TTC549 (cell line): Measurements from ENCODE around the gene STXBP5.
A peak's percentile ranks its signal among the peaks of the same experiment; 100 is the strongest.

ENCODE experiments used
- FAIRE-seq: peaks from 2 replicates; lab custom pipeline; 2012; peaks lifted over from hg19 to GRCh38; lab: Jason Lieb, UNC

The STXBP5 gene

DNA sequence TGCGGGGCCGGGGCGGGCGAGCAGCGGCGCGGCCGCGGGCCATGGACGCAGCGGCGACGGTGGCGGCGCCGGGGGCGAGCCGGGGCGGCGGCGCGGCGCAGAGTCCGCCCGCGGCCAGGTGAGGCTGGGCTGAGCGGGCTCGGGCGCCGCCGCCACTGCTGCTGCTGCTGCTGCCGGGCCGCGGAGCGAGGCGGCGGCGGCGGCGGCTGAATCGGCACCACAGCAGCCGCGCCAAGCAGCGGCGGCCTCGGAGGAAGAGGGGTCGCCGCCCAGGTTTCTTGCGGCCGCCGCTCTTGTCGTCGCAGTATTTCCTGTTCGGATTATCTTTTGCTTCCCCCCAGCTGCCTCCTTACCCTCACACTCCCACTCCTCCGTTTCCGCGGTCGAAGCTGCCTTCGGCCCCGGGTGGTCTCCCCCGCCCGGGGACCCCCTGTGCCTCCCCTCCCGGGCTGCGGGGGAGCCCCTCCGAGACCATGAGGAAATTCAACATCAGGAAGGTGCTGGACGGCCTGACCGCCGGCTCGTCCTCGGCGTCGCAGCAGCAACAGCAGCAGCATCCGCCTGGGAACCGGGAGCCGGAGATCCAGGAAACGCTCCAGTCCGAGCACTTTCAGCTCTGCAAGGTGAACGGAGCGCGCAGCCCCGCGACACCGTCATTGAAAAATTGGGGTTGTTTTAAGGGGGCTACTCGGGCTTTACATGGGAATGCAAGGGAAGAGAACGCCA, at the start of gene STXBP5:
STXBP5 (plus strand) TSS at position 358 of the 726 bp plus-strand sequence; CDS start at position 474, 116 bp downstream.
- no peak for FAIRE-seq

GRCh38 chr6:147154454-147154853, 49.8 kb upstream of the STXBP5 start:
- no peak for FAIRE-seq

- FAIRE-seq: no peak
Observed at GRCh38 chr6:147156218-147156617, 48.0 kb upstream of the STXBP5 start.

GRCh38 chr6:147156799-147157382, 47.3 kb upstream of the STXBP5 start:
- no peak for FAIRE-seq

GRCh38 chr6:147157930-147158329, 46.3 kb upstream of the STXBP5 start:
- FAIRE-seq: peak; percentile 7

DNA sequence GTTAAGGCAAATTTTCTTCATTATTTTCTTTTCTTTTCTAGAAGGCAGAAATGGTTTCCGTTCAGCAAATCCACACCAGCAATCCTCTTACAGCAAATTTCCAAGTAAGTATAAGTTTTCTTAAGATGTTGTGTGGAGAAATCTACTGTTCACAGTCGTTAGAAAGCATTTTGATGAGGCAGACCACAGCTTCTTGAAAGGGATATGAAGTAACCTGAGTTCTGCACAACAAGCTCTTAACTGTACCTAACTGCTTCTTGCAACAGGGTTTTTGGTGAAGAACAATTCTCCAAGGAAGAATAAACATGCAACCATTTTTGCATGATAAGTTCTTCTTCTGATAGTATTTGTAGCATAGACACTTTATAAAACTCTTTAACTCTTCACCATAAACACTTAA, 45.3 kb upstream of the STXBP5 start:
- FAIRE-seq: no peak

- FAIRE-seq: no peak
Observed at GRCh38 chr6:147159536-147160374, 44.5 kb upstream of the STXBP5 start.

DNA sequence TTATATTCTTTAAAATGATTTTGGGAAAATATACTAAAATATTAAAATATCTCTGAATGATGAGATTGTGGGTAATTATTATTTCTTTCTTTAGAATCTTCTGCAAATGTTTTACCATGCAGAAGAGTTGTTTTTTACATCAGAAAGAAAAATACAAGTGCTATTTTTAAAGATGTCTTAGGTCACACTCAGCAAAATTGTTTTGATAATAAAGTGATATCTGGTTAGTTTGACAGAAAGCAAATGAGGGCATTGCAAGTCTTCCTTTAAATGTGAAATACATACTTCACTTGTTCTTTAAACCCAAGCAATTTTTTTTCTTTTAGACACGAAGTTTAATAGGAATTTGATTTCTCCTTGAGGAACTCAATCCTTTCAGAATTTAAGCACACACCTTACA, 43.6 kb upstream of the STXBP5 start:
- peak; percentile 39 for FAIRE-seq

DNA sequence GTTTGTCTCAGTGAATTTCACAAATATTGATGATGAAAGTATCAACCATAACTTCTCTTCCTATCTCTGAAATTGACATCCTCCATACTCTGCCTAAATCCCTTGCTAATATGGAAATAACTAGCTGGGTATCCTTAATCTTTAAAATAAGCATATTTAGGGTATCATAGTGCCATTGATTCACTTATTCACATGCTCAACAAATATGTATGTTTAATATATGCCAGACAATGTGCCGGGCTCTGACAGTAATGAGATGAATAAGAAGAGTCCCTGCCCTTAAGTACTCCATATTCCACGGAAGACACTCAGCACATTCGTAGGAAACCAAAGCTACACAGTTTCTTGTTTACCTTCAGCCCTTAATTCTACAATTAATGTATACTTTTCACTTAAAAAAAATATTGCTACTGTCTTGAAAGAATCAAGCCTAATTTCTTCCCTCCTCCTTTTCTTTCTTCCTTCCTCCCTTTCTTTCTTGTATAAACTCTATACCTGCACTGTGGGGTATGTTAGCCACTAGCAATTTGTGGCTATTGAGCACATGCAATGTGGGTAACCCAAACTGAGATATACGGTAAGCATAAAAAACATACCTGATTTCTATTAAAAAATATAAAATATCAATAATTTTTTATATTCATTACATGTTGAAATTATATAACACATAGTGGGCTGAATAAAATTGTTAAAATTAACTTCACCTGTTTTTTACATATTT, 42.8 kb upstream of the STXBP5 start:
- no peak for FAIRE-seq

DNA sequence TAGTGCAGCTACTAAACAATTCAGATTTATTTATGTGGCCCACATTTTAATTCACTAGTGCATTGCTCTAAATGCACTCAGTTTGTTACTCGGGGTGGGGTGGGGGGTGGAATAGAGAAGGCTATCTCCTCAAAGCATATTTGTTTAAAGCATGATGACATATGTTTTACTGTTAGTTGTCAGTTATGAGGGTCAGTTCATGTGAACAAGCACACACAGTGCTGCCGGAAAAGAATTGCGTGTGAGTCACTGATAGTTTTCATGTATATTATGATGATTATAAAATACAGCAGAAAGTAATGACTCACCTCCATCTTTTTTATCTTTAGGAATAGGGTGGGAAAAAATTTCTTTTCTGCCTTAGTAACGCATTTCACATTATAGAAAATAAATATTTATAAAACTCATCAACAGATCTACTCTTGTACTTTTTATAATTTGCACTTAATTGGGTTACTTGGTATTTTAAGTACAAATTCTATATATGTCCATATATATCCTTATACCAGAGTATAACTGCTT, 42.2 kb upstream of the STXBP5 start:
- FAIRE-seq: no peak

GRCh38 chr6:147164761-147165160, 39.5 kb upstream of the STXBP5 start:
- no peak for FAIRE-seq

DNA sequence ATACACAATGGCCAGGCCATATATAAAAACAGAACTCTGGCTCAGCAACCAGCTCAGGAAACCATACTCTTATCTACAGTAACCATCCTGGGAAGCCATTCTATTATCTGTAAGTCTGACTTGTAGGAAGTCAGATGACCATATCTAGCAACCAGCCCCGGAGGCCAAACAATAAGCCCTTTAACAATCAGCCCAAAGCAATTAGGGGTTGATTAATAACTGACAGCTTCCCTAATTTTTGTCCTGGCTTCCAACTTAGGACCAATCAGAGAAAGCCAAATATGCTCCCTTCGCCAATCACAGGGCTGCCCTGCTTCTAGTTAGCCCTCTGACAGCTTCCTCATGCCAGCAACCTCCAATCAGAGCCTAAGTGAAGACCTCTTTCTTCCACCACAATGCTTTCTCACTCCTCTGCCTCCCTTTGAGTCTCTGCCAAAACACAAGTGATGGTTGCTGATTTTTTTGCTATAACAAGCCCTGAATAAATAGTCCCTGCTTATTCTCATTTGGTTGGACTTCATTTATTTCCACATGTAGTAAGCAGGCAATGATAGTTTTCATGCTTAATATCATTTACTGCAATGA, 37.8 kb upstream of the STXBP5 start:
- FAIRE-seq: no peak

DNA sequence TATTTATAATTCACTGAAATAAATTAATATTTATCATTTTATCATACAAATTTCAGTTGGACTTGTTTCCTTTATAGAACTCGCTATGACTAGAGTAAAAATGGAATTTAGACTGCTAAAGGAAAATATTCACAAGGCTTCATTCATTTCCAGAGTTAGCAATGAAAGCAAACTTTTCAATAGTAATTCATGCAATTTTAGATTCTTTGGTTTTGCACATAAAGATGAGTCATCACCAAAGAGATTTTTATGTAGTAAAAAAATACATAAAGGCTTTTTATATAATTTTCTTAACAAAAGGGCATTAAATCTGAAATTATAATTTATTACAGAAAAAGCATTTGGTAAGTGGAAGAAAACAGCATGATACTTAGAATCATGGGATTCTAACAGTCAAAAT, 37.2 kb upstream of the STXBP5 start:
- no peak for FAIRE-seq

GRCh38 chr6:147167576-147168461, 36.4 kb upstream of the STXBP5 start:
- FAIRE-seq: no peak

DNA sequence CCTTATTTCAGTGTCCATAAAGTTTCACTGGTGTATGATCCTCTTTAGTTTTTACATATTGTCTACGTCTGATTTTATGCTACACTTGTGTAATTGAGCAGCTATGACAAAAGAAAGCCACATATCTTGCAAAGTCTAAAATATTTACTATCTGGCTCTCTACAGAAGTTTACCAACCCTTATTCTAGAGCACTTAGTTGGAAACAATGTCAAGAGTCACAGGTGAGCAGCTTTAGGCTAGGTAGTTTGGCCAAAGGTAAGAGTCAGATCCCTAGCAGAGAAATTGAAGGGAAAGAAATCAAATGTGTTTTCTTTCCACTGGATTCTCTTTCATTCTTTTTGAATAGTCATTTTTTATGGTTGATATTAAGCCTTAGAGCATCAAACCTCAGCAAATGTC, 34.7 kb upstream of the STXBP5 start:
- FAIRE-seq: no peak

GRCh38 chr6:147170269-147170668, 33.9 kb upstream of the STXBP5 start:
- no peak for FAIRE-seq

DNA sequence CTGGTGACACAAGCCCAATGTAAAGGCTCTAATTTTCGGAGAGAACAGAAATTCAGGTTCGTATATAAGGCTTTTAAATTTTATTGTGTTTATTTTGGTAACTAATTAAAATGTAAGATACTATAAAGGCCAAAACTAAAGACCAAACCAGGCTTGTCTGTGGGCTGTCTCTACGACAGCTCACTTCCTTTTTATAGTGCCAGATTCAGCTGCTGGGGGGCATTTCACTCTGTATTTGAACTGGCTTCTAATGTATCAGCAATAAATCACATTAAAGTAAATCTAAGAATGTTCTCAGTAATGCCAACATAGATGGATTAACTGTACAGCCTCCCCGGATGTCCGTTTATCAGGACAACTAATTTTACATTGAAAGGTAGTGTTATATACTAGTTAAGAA, 31.1 kb upstream of the STXBP5 start:
- FAIRE-seq: no peak

- no peak for FAIRE-seq
Observed at GRCh38 chr6:147173675-147174308, 30.4 kb upstream of the STXBP5 start.

- no peak for FAIRE-seq
Observed at GRCh38 chr6:147176795-147177194, 27.4 kb upstream of the STXBP5 start.

DNA sequence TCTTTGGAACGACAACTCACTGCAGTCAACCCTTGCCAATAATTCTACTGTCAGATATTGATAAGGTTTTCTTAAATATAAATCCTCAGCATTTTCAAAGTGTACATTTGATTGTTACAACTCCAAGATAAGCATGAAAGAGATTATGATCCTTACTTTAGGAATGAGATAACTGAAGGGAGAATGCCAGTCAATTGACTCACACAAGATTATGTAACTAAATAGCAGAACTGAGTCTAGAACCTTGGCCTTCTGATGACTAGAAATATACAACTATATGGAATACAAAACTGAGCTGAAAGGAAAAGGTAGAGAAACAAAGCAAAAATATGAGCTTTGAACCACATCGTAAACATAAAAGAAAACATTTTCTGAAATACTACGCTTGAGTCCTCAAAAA, 26.9 kb upstream of the STXBP5 start:
- no peak for FAIRE-seq
